IMR-90 (cell line): ENCODE results near the gene AP4S1. TPM values are rescaled to one million over a fixed set of nuclear protein-coding genes. Genes with fewer than 3 reads are reported as not detected.

ENCODE experiments used
- ATAC-seq: fragments of 200-7000 bp; cut with Tn5 transposase; 2 replicates; pipeline ENCODE4 v1.9.1; 2020; ENCODE audit warnings: low read depth, mild to moderate bottlenecking, moderate library complexity
- BruUV-seq: library from RNA; stranded (reverse); fragments of 400-500 nt; replicated peaks from 2 replicates; lab custom pipeline; 2021; lab: Mats Ljungman, UMichigan
- CTCF ChIA-PET: fragments of 300-600 bp; formaldehyde crosslinking; extraction: SDS; loops from one replicate; lab custom pipeline; 2021; ENCODE audit warnings: antibody characterized with exemption; lab: Yijun Ruan, JAX
- POLR2A ChIA-PET: fragments of 300-600 bp; sonication (Branson Sonifier 250); formaldehyde crosslinking; loops from one replicate; lab custom pipeline; 2022; ENCODE audit warnings: antibody characterized with exemption; ENCODE audit not compliant: unreplicated experiment; lab: Charles Lee
- DNase-seq: peaks from one replicate; pipeline ENCODE4 v3.0.0; 2013
- H2AFZ ChIP-seq: replicated peaks from 2 replicates; pipeline ENCODE3; 2013; ENCODE audit warnings: low read length, mild to moderate bottlenecking; ENCODE audit not compliant: poor library complexity
- H2AK5ac ChIP-seq: 2 replicates; pipeline ENCODE4 v1.6.1; 2013; ENCODE audit warnings: low read depth, low read length, inconsistent platforms
- H2AK9ac ChIP-seq: replicated peaks from 2 replicates; pipeline ENCODE3; 2013; ENCODE audit warnings: mild to moderate bottlenecking, low read depth, low read length, moderate library complexity; ENCODE audit not compliant: poor library complexity
- H2BK120ac ChIP-seq: 2 replicates; pipeline ENCODE4 v1.6.1; 2013; ENCODE audit warnings: low read depth, low read length, inconsistent platforms
- H2BK15ac ChIP-seq: 3 replicates; pipeline ENCODE4 v1.6.1; 2013; ENCODE audit warnings: low read depth, low read length, inconsistent platforms
- H2BK20ac ChIP-seq: 2 replicates; pipeline ENCODE4 v1.6.1; 2013; ENCODE audit warnings: low read depth, mild to moderate bottlenecking, inconsistent platforms, low read length, moderate library complexity
- H2BK5ac ChIP-seq: 2 replicates; pipeline ENCODE4 v1.6.1; 2013; ENCODE audit warnings: mild to moderate bottlenecking, low read depth, low read length, inconsistent platforms; ENCODE audit not compliant: poor library complexity, severe bottlenecking
- H3K14ac ChIP-seq: replicated peaks from 2 replicates; pipeline ENCODE4 v1.6.1; 2013; ENCODE audit warnings: low read depth, low read length, inconsistent platforms
- H3K18ac ChIP-seq: 2 replicates; pipeline ENCODE4 v1.6.1; 2013; ENCODE audit warnings: low read depth, low read length, control low read depth
- H3K23ac ChIP-seq: 2 replicates; pipeline ENCODE4 v1.6.1; 2013; ENCODE audit warnings: low read depth, low read length, inconsistent platforms
- H3K27ac ChIP-seq: 2 replicates; pipeline ENCODE4 v1.5.1; 2013; ENCODE audit warnings: mild to moderate bottlenecking, control low read depth, low read length; ENCODE audit not compliant: insufficient read depth
- H3K27me3 ChIP-seq: 2 replicates; pipeline ENCODE4 v1.6.1; 2013; ENCODE audit warnings: low read length; ENCODE audit not compliant: control insufficient read depth, insufficient read depth
- H3K36me3 ChIP-seq: 2 replicates; pipeline ENCODE4 v1.6.1; 2013; ENCODE audit warnings: low read length, mixed read lengths; ENCODE audit not compliant: control insufficient read depth, insufficient read depth
- H3K4ac ChIP-seq: 2 replicates; pipeline ENCODE4 v1.6.1; 2013; ENCODE audit warnings: low read depth, low read length, inconsistent platforms
- H3K4me1 ChIP-seq: 2 replicates; pipeline ENCODE4 v1.6.1; 2013; ENCODE audit warnings: low read length, mixed read lengths; ENCODE audit not compliant: control insufficient read depth, insufficient read depth
- H3K4me2 ChIP-seq: 2 replicates; pipeline ENCODE4 v1.6.1; 2013; ENCODE audit warnings: low read depth, mild to moderate bottlenecking, control low read depth, low read length, moderate library complexity
- H3K4me3 ChIP-seq: 2 replicates; pipeline ENCODE4 v1.5.1; 2013; ENCODE audit warnings: low read depth, mild to moderate bottlenecking, control low read depth, low read length, moderate library complexity; ENCODE audit not compliant: insufficient read depth
- H3K56ac ChIP-seq: 2 replicates; pipeline ENCODE4 v1.6.1; 2013; ENCODE audit warnings: low read length, inconsistent platforms; ENCODE audit not compliant: insufficient read depth; ENCODE audit errors: extremely low read depth
- H3K79me1 ChIP-seq, 2 experiments: 2 replicates each; pipeline ENCODE4 v1.6.1; 2013; ENCODE audit warnings: low read length in 2 of 2, inconsistent platforms in 1 of 2, low read depth in 1 of 2
- H3K9ac ChIP-seq: 2 replicates; pipeline ENCODE4 v1.6.1; 2013; ENCODE audit warnings: low read depth, low read length, control low read depth
- H3K9me1 ChIP-seq: 2 replicates; pipeline ENCODE4 v1.6.1; 2013; ENCODE audit warnings: low read length, inconsistent platforms; ENCODE audit not compliant: insufficient read depth
- H3K9me3 ChIP-seq: 2 replicates; pipeline ENCODE4 v1.6.1; 2013; ENCODE audit warnings: low read length; ENCODE audit not compliant: control insufficient read depth, insufficient read depth
- H4K20me1 ChIP-seq: 2 replicates; pipeline ENCODE4 v1.6.1; 2013; ENCODE audit warnings: low read length, inconsistent platforms; ENCODE audit not compliant: insufficient read depth
- H4K5ac ChIP-seq: 2 replicates; pipeline ENCODE4 v1.6.1; 2013; ENCODE audit warnings: mild to moderate bottlenecking, low read depth, low read length, control low read depth
- H4K8ac ChIP-seq, 2 experiments: 2 replicates each; pipeline ENCODE4 v1.6.1; 2013; ENCODE audit warnings: low read depth in 2 of 2, low read length in 2 of 2, control low read depth in 1 of 2, inconsistent platforms in 1 of 2
- H4K91ac ChIP-seq: 2 replicates; pipeline ENCODE4 v1.6.1; 2013; ENCODE audit warnings: low read depth, low read length, inconsistent platforms; ENCODE audit not compliant: insufficient read depth
- BHLHE40 ChIP-seq: fragments of 150-350 bp; IDR thresholded peaks from 2 replicates; pipeline ENCODE4 v1.6.1; 2016; ENCODE audit warnings: mild to moderate bottlenecking, low read depth, low read length
- CEBPB ChIP-seq: IDR thresholded peaks from 2 replicates; pipeline ENCODE4 v1.6.1; 2012; ENCODE audit warnings: low read depth, low read length, improper control_type of control experiment
- CHD1 ChIP-seq: IDR thresholded peaks from 2 replicates; pipeline ENCODE4 v1.6.1; 2012; ENCODE audit warnings: low read depth, low read length, improper control_type of control experiment
- MAFK ChIP-seq: IDR thresholded peaks from 2 replicates; pipeline ENCODE4 v1.6.1; 2012; ENCODE audit warnings: low read depth, low read length, improper control_type of control experiment
- MAZ ChIP-seq: IDR thresholded peaks from 2 replicates; pipeline ENCODE4 v1.6.1; 2012; ENCODE audit warnings: low read depth, mild to moderate bottlenecking, low read length, improper control_type of control experiment, moderate library complexity, borderline replicate concordance
- MXI1 ChIP-seq: IDR thresholded peaks from 2 replicates; pipeline ENCODE4 v1.6.1; 2012; ENCODE audit warnings: low read depth, mild to moderate bottlenecking, low read length, moderate library complexity, borderline replicate concordance
- NFE2L2 ChIP-seq: fragments of 150-350 bp; IDR thresholded peaks from 2 replicates; pipeline ENCODE4 v1.6.1; 2016; ENCODE audit warnings: low read depth, mild to moderate bottlenecking, low read length
- POLR2A ChIP-seq: IDR thresholded peaks from 2 replicates; pipeline ENCODE4 v1.6.1; 2012; ENCODE audit warnings: mild to moderate bottlenecking, low read depth, low read length
- RAD21 ChIP-seq: IDR thresholded peaks from 2 replicates; pipeline ENCODE4 v1.6.1; 2012; ENCODE audit warnings: low read length, improper control_type of control experiment
- RCOR1 ChIP-seq: IDR thresholded peaks from 2 replicates; pipeline ENCODE4 v1.6.1; 2012; ENCODE audit warnings: mild to moderate bottlenecking, low read length, improper control_type of control experiment; ENCODE audit not compliant: insufficient replicate concordance
- WGBS, 2 experiments: methylation state at CpG; one replicate each; pipeline versions ENCODE4 v1.1.5 to v1.1.7; 2013; ENCODE audit warnings: missing lambda C conversion rate in 2 of 2; ENCODE audit not compliant: insufficient read length in 1 of 2; ENCODE audit errors: extremely low coverage in 2 of 2; 5-methylcytosine and 5-hydroxymethylcytosine counted together
- dilution Hi-C: fragments of 300-500 bp; cut with HindIII; formaldehyde crosslinking; loops from one replicate; pipeline ENCODE4 v1.14.3; 2018; ENCODE audit warnings: low sequenced_read_pairs; ENCODE audit not compliant: unreplicated experiment
- in situ Hi-C: fragments of 300-500 bp; cut with MboI; formaldehyde crosslinking; loops from 3 replicates; pipeline ENCODE4 v1.14.3; 2019; ENCODE audit warnings: low sequenced_read_pairs, inconsistent platforms, mixed read lengths
- intact Hi-C: fragments of 100-400 bp; cut with micrococcal nuclease; formaldehyde crosslinking; loops from 2 replicates; pipeline ENCODE4 v1.10.0; 2022
- polyA plus RNA-seq, 3 experiments: library from polyadenylated mRNA; depleted of rRNA; stranded (reverse); fragments of >200 nt; gene quantifications; 2 replicates each; pipeline ENCODE4 v1.2.3, GENCODE V29; 2012; ENCODE audit warnings: low replicate concordance in 1 of 3
- total RNA-seq: library from RNA; depleted of rRNA; stranded (reverse); fragments of >200 nt; gene quantifications from 2 replicates; pipeline ENCODE4 v1.2.3, GENCODE V29; 2012
- TF ChIP-seq, protein P1 (sequence below): fragments of 150-350 bp; IDR thresholded peaks from 2 replicates; pipeline ENCODE4 v1.6.1; 2016; ENCODE audit warnings: low read depth, mild to moderate bottlenecking, low read length, moderate library complexity, borderline replicate concordance
- TF ChIP-seq, protein P2 (sequence below): conservative IDR thresholded peaks from 2 replicates; pipeline ENCODE4 v1.5.1; 2012; ENCODE audit warnings: mild to moderate bottlenecking, low read depth, low read length, improper control_type of control experiment
- TF ChIP-seq, protein P3 (sequence below): fragments of 150-350 bp; IDR thresholded peaks from 2 replicates; pipeline ENCODE4 v1.6.1; 2017; ENCODE audit warnings: mild to moderate bottlenecking, antibody characterized with exemption, low read length, low read depth

The AP4S1 gene
- total and polyA plus RNA-seq, 2 of the 4 experiments (the other 2 are of a cell fraction), result 2.7 to 4.5 TPM

DNA sequence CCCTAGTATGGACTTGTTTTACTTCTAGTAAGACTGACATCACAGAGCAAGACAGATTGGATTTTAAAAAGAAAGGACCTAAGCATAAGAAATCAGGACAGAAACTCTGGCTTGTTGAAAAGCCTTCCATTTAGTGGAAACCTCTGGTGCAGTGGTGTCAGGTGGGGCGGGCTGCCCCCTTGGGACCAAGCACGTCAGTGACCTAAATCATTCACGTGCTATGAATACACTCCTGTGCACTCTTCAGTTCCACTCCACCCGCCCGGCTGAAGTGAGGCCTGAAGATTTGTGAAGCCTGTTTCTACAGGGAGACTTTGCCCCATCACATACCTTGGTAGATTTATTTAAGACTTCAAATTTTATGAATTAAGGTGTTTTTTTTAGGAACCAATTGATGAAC is 58.9 kb downstream of the AP4S1 start:
- BruUV-seq, result no TSS peak
- Histone ChIP-seq H4K20me1 (no peaks in the 10 kb centered on the region), H3K56ac (no peak overlapping the region), H3K9me3 (no peaks in the 10 kb centered on the region), H3K4me3 (no peak overlapping the region), H3K14ac (no peak overlapping the region), H3K36me3 (no peaks in the 10 kb centered on the region), H4K8ac (no peak overlapping the region), H3K4me2 (no peak overlapping the region), H4K5ac (no peak overlapping the region), H3K4ac (no peak overlapping the region), H3K4me1 (no peaks in the 10 kb centered on the region), H3K27me3 (no peaks in the 10 kb centered on the region), H2BK20ac (no peak overlapping the region), H3K23ac (no peak overlapping the region), H2BK120ac (no peak overlapping the region), H4K91ac (no peak overlapping the region), H2AK5ac (no peak overlapping the region), H2BK5ac (no peak overlapping the region), H3K9ac (no peak overlapping the region), H3K79me1 (no peaks in the 10 kb centered on the region; a peak in 1 of 4 replicates), H2AK9ac (no peak overlapping the region), H3K27ac (no peak overlapping the region), H2AFZ (no peak overlapping the region), H3K9me1 (no peaks in the 10 kb centered on the region; the same call in 1 of the 2 replicates), H2BK15ac (no peak overlapping the region), H3K18ac (no peak overlapping the region)
- WGBS, 2 experiments, result no CpG with 5 or more reads among the region's 5 CpGs
- ChIA-PET POLR2A (no interaction called here), CTCF (no interaction called here)
- no peak for ATAC-seq
- no peak for DNase-seq
- in situ Hi-C loops, result loop anchor here (5.0 kb wide), 1 partner anchor 107 kb away; no protein-coding TSS in a partner anchor
- intact Hi-C loops, result no loop called here
- dilution Hi-C loops, result no loop called here
- no peak for TF ChIP-seq POLR2A
- TF ChIP-seq, protein P1, sequence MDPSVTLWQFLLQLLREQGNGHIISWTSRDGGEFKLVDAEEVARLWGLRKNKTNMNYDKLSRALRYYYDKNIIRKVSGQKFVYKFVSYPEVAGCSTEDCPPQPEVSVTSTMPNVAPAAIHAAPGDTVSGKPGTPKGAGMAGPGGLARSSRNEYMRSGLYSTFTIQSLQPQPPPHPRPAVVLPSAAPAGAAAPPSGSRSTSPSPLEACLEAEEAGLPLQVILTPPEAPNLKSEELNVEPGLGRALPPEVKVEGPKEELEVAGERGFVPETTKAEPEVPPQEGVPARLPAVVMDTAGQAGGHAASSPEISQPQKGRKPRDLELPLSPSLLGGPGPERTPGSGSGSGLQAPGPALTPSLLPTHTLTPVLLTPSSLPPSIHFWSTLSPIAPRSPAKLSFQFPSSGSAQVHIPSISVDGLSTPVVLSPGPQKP, result no peak
- no peak for TF ChIP-seq BHLHE40
- TF ChIP-seq, protein P2, sequence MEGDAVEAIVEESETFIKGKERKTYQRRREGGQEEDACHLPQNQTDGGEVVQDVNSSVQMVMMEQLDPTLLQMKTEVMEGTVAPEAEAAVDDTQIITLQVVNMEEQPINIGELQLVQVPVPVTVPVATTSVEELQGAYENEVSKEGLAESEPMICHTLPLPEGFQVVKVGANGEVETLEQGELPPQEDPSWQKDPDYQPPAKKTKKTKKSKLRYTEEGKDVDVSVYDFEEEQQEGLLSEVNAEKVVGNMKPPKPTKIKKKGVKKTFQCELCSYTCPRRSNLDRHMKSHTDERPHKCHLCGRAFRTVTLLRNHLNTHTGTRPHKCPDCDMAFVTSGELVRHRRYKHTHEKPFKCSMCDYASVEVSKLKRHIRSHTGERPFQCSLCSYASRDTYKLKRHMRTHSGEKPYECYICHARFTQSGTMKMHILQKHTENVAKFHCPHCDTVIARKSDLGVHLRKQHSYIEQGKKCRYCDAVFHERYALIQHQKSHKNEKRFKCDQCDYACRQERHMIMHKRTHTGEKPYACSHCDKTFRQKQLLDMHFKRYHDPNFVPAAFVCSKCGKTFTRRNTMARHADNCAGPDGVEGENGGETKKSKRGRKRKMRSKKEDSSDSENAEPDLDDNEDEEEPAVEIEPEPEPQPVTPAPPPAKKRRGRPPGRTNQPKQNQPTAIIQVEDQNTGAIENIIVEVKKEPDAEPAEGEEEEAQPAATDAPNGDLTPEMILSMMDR, result no peak
- no peak for TF ChIP-seq RCOR1
- TF ChIP-seq MAFK, result no peak
- no peak for TF ChIP-seq MAZ
- TF ChIP-seq CHD1, result no peak
- no peak for TF ChIP-seq CEBPB
- no peak for TF ChIP-seq MXI1
- TF ChIP-seq RAD21, result no peak
- TF ChIP-seq, protein P3, sequence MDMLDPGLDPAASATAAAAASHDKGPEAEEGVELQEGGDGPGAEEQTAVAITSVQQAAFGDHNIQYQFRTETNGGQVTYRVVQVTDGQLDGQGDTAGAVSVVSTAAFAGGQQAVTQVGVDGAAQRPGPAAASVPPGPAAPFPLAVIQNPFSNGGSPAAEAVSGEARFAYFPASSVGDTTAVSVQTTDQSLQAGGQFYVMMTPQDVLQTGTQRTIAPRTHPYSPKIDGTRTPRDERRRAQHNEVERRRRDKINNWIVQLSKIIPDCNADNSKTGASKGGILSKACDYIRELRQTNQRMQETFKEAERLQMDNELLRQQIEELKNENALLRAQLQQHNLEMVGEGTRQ, result no peak
- TF ChIP-seq NFE2L2, result no peak
